Osteocyte (in vitro differentiated cells): Measurements from ENCODE around the gene TMC8. TPM values are rescaled to one million over a fixed set of nuclear protein-coding genes. Genes with fewer than 3 reads are reported as not detected.

Experiments
- DNase-seq: peaks from one replicate; pipeline ENCODE4 v3.0.0; 2021; ENCODE audit warnings: mixed read lengths; ENCODE audit not compliant: unreplicated experiment; ENCODE audit errors: extremely low spot score
- H3K27ac Mint-ChIP-seq: one replicate; pipeline ENCODE4 v1.8.0; 2021; ENCODE audit warnings: mild to moderate bottlenecking, mixed read lengths; ENCODE audit not compliant: unreplicated experiment
- H3K27me3 Mint-ChIP-seq: one replicate; pipeline ENCODE4 v1.8.0; 2021; ENCODE audit warnings: mixed read lengths; ENCODE audit not compliant: unreplicated experiment
- H3K36me3 Mint-ChIP-seq: one replicate; pipeline ENCODE4 v1.8.0; 2021; ENCODE audit warnings: mixed read lengths; ENCODE audit not compliant: unreplicated experiment
- H3K4me1 Mint-ChIP-seq: one replicate; pipeline ENCODE4 v1.8.0; 2021; ENCODE audit warnings: mixed read lengths; ENCODE audit not compliant: unreplicated experiment
- H3K4me3 Mint-ChIP-seq: one replicate; pipeline ENCODE4 v1.8.0; 2021; ENCODE audit warnings: mild to moderate bottlenecking, moderate library complexity, mixed read lengths; ENCODE audit not compliant: unreplicated experiment
- H3K9me3 Mint-ChIP-seq: one replicate; pipeline ENCODE4 v1.8.0; 2021; ENCODE audit warnings: mixed read lengths; ENCODE audit not compliant: unreplicated experiment
- CTCF ChIP-seq: fragments of 200-600 bp; sonication (generic); IDR thresholded peaks from 2 replicates; pipeline ENCODE4 v1.5.0; 2021; ENCODE audit warnings: antibody characterized with exemption, mild to moderate bottlenecking, moderate library complexity
- total RNA-seq: library from RNA; stranded (reverse); gene quantifications from 2 replicates; pipeline ENCODE4 v1.2.1, GENCODE V29; 2021

TMC8 gene
- total RNA-seq, 1 donor from 2014 or later = 0.40 TPM

GRCh38 chr17:78127239-78127887 is 3.2 kb upstream of the TMC8 start:
- Mint-ChIP-seq H3K9me3 (no peaks in the 10 kb centered on the region), H3K27ac (peak overlapping the region; percentile 66), H3K27me3 (no peaks in the 10 kb centered on the region), H3K36me3 (peaks cover 4% of the 10 kb centered on the region), H3K4me3 (peak overlapping the region; percentile 81), H3K4me1 (peaks cover 36% of the 10 kb centered on the region)
- no peak for TF ChIP-seq CTCF
- no peak for DNase-seq

GRCh38 chr17:78127888-78128550 is 2.6 kb upstream of the TMC8 start:
- H3K27ac Mint-ChIP-seq = peak overlapping the region; percentile 66
- peaks cover 2% of the 10 kb centered on the region for H3K36me3 Mint-ChIP-seq
- H3K4me3 Mint-ChIP-seq = peak overlapping the region; percentile 81
- TF ChIP-seq CTCF = no peak
- no peak for DNase-seq
- no peaks in the 10 kb centered on the region for H3K27me3 Mint-ChIP-seq
- H3K4me1 Mint-ChIP-seq = peaks cover 36% of the 10 kb centered on the region
- H3K9me3 Mint-ChIP-seq = no peaks in the 10 kb centered on the region

- no peak for DNase-seq
- Mint-ChIP-seq H3K27ac (peak within 1 kb of the TSS; percentile 66), H3K27me3 (no peaks in the 10 kb centered on the region), H3K4me1 (peaks cover 36% of the 10 kb centered on the region), H3K9me3 (no peaks in the 10 kb centered on the region), H3K4me3 (peak within 1 kb of the TSS; percentile 87), H3K36me3 (peaks cover 1% of the 10 kb centered on the region)
- no peak for TF ChIP-seq CTCF
These were observed 1.8 kb upstream of the TMC8 start, which contains the start of gene TMC6 for GRCh38 chr17:78128551-78129350. Gene TMC6 (minus strand): TSS chr17:78128755. CDS start chr17:78126832, 1,923 bp downstream.

GRCh38 chr17:78129351-78130089 is 1.1 kb upstream of the TMC8 start:
- H3K4me1 Mint-ChIP-seq = peaks cover 35% of the 10 kb centered on the region
- H3K9me3 Mint-ChIP-seq = no peaks in the 10 kb centered on the region
- H3K36me3 Mint-ChIP-seq = no peaks in the 10 kb centered on the region
- TF ChIP-seq CTCF = no peak
- peak overlapping the region; percentile 87 for H3K4me3 Mint-ChIP-seq
- no peak for DNase-seq
- no peaks in the 10 kb centered on the region for H3K27me3 Mint-ChIP-seq
- H3K27ac Mint-ChIP-seq = peak overlapping the region; percentile 47
